Type B pancreatic cell (in vitro differentiated cells): Measurements from ENCODE around the gene ECEL1. TPM values are rescaled to one million over a fixed set of nuclear protein-coding genes. Genes with fewer than 3 reads are reported as not detected.

Experiments
- DNase-seq: peaks from one replicate; pipeline ENCODE4 v3.0.0; 2021; ENCODE audit warnings: mixed read lengths; ENCODE audit not compliant: unreplicated experiment; ENCODE audit errors: extremely low spot score
- H3K27ac Mint-ChIP-seq: 2 replicates; pipeline ENCODE4 v1.8.0; 2021; ENCODE audit warnings: mild to moderate bottlenecking, mixed read lengths
- H3K27me3 Mint-ChIP-seq: 2 replicates; pipeline ENCODE4 v1.8.0; 2021; ENCODE audit warnings: mixed read lengths
- H3K36me3 Mint-ChIP-seq: 2 replicates; pipeline ENCODE4 v1.8.0; 2021; ENCODE audit warnings: mixed read lengths
- H3K4me1 Mint-ChIP-seq: one replicate; pipeline ENCODE4 v1.8.0; 2021; ENCODE audit warnings: mixed read lengths; ENCODE audit not compliant: unreplicated experiment
- H3K4me3 Mint-ChIP-seq: 2 replicates; pipeline ENCODE4 v1.8.0; 2021; ENCODE audit warnings: mild to moderate bottlenecking, mixed read lengths
- H3K9me3 Mint-ChIP-seq: 2 replicates; pipeline ENCODE4 v1.8.0; 2021; ENCODE audit warnings: mixed read lengths
- CTCF ChIP-seq: fragments of 200-600 bp; sonication (generic); conservative IDR thresholded peaks from 2 replicates; pipeline ENCODE4 v1.5.0; 2021; ENCODE audit warnings: antibody characterized with exemption, mild to moderate bottlenecking
- long read RNA-seq: library from polyadenylated mRNA; unstranded; transcript quantifications from one replicate; pipeline ENCODE4 v2.0.0, GENCODE V29; 2020
- total RNA-seq: library from RNA; stranded (reverse); gene quantifications from 2 replicates; pipeline ENCODE4 v1.2.1, GENCODE V29; 2021; ENCODE audit warnings: low replicate concordance

Gene ECEL1, protein sequence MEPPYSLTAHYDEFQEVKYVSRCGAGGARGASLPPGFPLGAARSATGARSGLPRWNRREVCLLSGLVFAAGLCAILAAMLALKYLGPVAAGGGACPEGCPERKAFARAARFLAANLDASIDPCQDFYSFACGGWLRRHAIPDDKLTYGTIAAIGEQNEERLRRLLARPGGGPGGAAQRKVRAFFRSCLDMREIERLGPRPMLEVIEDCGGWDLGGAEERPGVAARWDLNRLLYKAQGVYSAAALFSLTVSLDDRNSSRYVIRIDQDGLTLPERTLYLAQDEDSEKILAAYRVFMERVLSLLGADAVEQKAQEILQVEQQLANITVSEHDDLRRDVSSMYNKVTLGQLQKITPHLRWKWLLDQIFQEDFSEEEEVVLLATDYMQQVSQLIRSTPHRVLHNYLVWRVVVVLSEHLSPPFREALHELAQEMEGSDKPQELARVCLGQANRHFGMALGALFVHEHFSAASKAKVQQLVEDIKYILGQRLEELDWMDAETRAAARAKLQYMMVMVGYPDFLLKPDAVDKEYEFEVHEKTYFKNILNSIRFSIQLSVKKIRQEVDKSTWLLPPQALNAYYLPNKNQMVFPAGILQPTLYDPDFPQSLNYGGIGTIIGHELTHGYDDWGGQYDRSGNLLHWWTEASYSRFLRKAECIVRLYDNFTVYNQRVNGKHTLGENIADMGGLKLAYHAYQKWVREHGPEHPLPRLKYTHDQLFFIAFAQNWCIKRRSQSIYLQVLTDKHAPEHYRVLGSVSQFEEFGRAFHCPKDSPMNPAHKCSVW
- total RNA-seq = 7.8 and 9.6 TPM in 2 replicates
- long read RNA-seq = 0 reads

GRCh38 chr2:232487385-232488096 lies at the start of gene ECEL1:
TSS of gene ECEL1 (minus strand) at chr2:232487834. CDS start at chr2:232486653, 1,181 bp downstream.
- Mint-ChIP-seq H3K27ac (no peak within 1 kb of the TSS), H3K4me1 (no peaks in the 10 kb centered on the region), H3K36me3 (no peaks in the 10 kb centered on the region), H3K4me3 (peak within 1 kb of the TSS; percentile 80), H3K9me3 (no peaks in the 10 kb centered on the region), H3K27me3 (peaks cover 77% of the 10 kb centered on the region)
- no peak for TF ChIP-seq CTCF
- no peak for DNase-seq

- Mint-ChIP-seq H3K27me3 (peaks cover 4% of the 10 kb centered on the region), H3K4me3 (no peak overlapping the region), H3K27ac (no peak overlapping the region), H3K9me3 (no peaks in the 10 kb centered on the region), H3K36me3 (no peaks in the 10 kb centered on the region), H3K4me1 (peaks cover 17% of the 10 kb centered on the region)
- TF ChIP-seq CTCF = peak; percentile 51
- no peak for DNase-seq
These were observed 49.4 kb upstream of the ECEL1 start for GRCh38 chr2:232537079-232537478.

DNA sequence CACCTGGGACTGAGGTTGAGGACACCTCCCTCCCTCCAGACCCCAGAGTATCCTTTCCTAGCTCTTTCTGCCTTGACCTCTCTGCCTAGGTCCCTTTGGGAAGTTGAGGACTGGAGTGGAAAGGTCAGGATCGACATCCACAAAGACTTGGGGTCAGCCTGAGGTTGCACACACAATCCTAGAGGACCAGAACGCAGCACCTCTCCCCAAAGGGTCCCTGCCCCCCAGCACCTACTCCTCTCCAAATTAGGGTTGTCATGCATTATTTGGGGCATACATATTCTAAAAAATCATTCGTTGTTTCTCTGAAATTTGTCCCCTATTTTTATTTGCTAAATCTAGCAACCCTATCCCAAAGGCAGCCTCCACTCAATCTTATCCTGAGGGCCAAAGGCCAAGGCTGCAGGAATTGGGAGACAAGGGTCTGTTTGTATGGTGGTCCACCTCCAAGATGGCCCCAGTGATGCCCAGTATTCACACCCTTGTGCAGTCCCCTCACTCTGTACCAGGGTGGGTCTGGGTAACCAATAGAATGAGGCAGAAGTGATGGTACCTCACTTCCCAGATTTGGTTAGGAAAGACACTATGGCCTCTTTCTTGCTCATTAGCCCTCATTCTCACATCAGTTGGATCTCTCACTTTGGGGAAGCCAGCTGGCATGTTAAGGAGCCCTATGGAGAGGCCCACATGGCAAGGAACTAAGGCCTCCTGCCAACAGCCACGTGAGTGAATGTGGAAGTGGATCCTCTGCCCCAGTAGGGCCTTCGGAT lies 48.3 kb upstream of the ECEL1 start:
- no peak overlapping the region for H3K27ac Mint-ChIP-seq
- peaks cover 4% of the 10 kb centered on the region for H3K27me3 Mint-ChIP-seq
- no peaks in the 10 kb centered on the region for H3K36me3 Mint-ChIP-seq
- TF ChIP-seq CTCF = no peak
- H3K9me3 Mint-ChIP-seq = no peaks in the 10 kb centered on the region
- no peak for DNase-seq
- H3K4me1 Mint-ChIP-seq = peaks cover 17% of the 10 kb centered on the region
- H3K4me3 Mint-ChIP-seq = no peak overlapping the region

DNA sequence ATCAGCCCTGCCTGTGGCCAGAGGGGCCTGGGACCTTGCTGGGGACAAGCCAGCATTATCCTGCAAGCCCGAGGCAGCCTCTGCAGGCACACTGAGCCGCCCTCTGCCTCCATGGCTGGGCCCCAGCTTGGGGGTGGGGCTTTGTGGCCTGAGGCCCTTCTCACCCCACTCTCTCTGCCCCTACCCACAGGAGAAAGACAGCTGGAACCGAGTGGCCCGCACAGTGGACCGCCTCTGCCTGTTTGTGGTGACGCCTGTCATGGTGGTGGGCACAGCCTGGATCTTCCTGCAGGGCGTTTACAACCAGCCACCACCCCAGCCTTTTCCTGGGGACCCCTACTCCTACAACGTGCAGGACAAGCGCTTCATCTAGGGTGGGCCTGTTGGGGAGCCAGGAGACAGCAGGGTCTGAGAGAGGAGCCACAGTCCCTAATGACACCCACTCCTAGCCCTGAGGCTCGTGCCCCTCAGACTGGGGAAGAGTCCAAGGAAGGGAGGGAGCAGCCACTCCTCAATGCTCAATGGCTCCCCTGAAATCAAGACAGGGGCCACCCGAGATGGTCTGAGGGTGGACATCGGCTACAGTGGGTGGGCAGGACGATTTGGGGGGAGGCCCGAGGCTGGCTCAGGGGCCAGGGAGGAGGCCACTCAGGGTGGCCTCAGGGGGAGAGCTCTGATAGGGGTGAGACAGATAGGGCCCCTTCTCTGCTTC lies 47.5 kb upstream of the ECEL1 start:
- no peaks in the 10 kb centered on the region for H3K36me3 Mint-ChIP-seq

More for the DNA sequence above, 47.5 kb upstream of the ECEL1 start:
- H3K4me1 Mint-ChIP-seq = peaks cover 17% of the 10 kb centered on the region
- no peak overlapping the region for H3K4me3 Mint-ChIP-seq
- no peak overlapping the region for H3K27ac Mint-ChIP-seq
- H3K27me3 Mint-ChIP-seq = peaks cover 7% of the 10 kb centered on the region
- TF ChIP-seq CTCF = no peak
- H3K9me3 Mint-ChIP-seq = no peaks in the 10 kb centered on the region
- DNase-seq = no peak
